Uterus (tissue), 2 donors: ENCODE data around the gene ANKDD1B.

ENCODE experiments used
- CTCF ChIP-seq, 4 experiments: fragments of 200-600 bp in 2 of 4; fragments of 450-650 bp in 2 of 4; sonication (generic) in 2 of 4; IDR thresholded peaks; one replicate each; pipeline ENCODE4 v1.5.1; 2016 to 2019; ENCODE audit warnings: antibody characterized with exemption in 4 of 4, mild to moderate bottlenecking in 2 of 4, moderate library complexity in 1 of 4
- POLR2A ChIP-seq, 2 donors: fragments of 450-650 bp; IDR thresholded peaks; one replicate each; pipeline ENCODE4 v1.6.1; 2016; ENCODE audit warnings: antibody characterized with exemption in 2 of 2, mild to moderate bottlenecking in 1 of 2, moderate library complexity in 1 of 2

- no peak for TF ChIP-seq CTCF (IDR thresholded peaks at IDR 0.05)
- no peak for TF ChIP-seq POLR2A (IDR thresholded peaks at IDR 0.05)
Measured at GRCh38 chr5:75623846-75624245, 12.6 kb downstream of the ANKDD1B start.
